Activated CD4-positive, alpha-beta memory T cell treated with anti-CD3 and anti-CD28 coated beads for 36 hours (primary cell): ENCODE data around the gene STX4. TPM values are rescaled to one million over a fixed set of nuclear protein-coding genes. Genes with fewer than 3 reads are reported as not detected.

ENCODE experiments used
- CTCF ChIA-PET: fragments of 350-600 bp; sonication (Branson Sonifier 250); formaldehyde crosslinking; loops from one replicate; lab custom pipeline; 2021; ENCODE audit warnings: antibody characterized with exemption, inconsistent platforms; lab: Charles Lee
- POLR2A ChIA-PET: fragments of 350-600 bp; sonication (Branson Sonifier 250); formaldehyde crosslinking; loops from one replicate; lab custom pipeline; 2021; ENCODE audit warnings: antibody characterized with exemption; lab: Charles Lee
- DNase-seq: peaks from one replicate; pipeline ENCODE4 v3.0.0-alpha.2; 2020
- H3K27ac Mint-ChIP-seq: one replicate; pipeline ENCODE4 v1.8.0; 2021; ENCODE audit warnings: mixed read lengths
- H3K27me3 Mint-ChIP-seq: one replicate; pipeline ENCODE4 v1.8.0; 2021; ENCODE audit warnings: mixed read lengths
- H3K36me3 Mint-ChIP-seq: one replicate; pipeline ENCODE4 v1.8.0; 2021; ENCODE audit warnings: mixed read lengths
- H3K4me1 Mint-ChIP-seq: one replicate; pipeline ENCODE4 v1.8.0; 2021; ENCODE audit warnings: low read depth, mixed read lengths
- H3K4me3 Mint-ChIP-seq: one replicate; pipeline ENCODE4 v1.8.0; 2021; ENCODE audit warnings: mild to moderate bottlenecking, mixed read lengths
- H3K9me3 Mint-ChIP-seq: one replicate; pipeline ENCODE4 v1.8.0; 2021; ENCODE audit warnings: mixed read lengths
- intact Hi-C: fragments of 100-400 bp; cut with micrococcal nuclease; formaldehyde crosslinking; loops from one replicate; pipeline ENCODE4 v1.15.1; 2023
- total RNA-seq, 2 experiments: library from RNA; stranded (reverse); gene quantifications; one replicate each; pipeline ENCODE4 v1.2.3, GENCODE V29; 2021

Gene STX4
- total RNA-seq, result 10 to 100 TPM; 46.7 to 46.8 TPM

GRCh38 chr16:31032736-31033708 is at the start of gene STX4:
STX4 (plus strand) TSS chr16:31033558; CDS start chr16:31033806, 248 bp downstream.
- DNase-seq, result peak; percentile 99
- intact Hi-C loops, result loop anchor here (1.0 to 5.0 kb wide), 5 partner anchors 36 to 286 kb away; partner anchors contain the start of genes BCKDK, PHKG2, ZNF646 and ZNF668
- CTCF ChIA-PET, result interaction anchor here (1.0 to 1.6 kb wide), 3 partner anchors 48 to 110 kb away, joined by 3 to 7 read pairs (median 3); partner anchors contain the start of gene HSD3B7
- no peaks in the 10 kb centered on the region for H3K9me3 Mint-ChIP-seq
- H3K27ac Mint-ChIP-seq, result peak within 1 kb of the TSS; percentile 93
- peak within 1 kb of the TSS; percentile 95 for H3K4me3 Mint-ChIP-seq
- POLR2A ChIA-PET, result interaction anchor here (1.0 kb wide), 1 partner anchor 41 kb away, joined by 5 read pairs; the partner anchor contains the start of genes ZNF646 and ZNF668
- peaks cover 16% of the 10 kb centered on the region for H3K4me1 Mint-ChIP-seq
- H3K36me3 Mint-ChIP-seq, result peaks cover 9% of the 10 kb centered on the region
- H3K27me3 Mint-ChIP-seq, result no peaks in the 10 kb centered on the region

- Mint-ChIP-seq H3K9me3 (no peaks in the 10 kb centered on the region), H3K27ac (no peak overlapping the region), H3K4me1 (no peaks in the 10 kb centered on the region), H3K4me3 (no peak overlapping the region), H3K27me3 (no peaks in the 10 kb centered on the region), H3K36me3 (peaks cover 11% of the 10 kb centered on the region)
- intact Hi-C loops, result loop anchor here (2.0 to 10.0 kb wide), 2 partner anchors 111 to 461 kb away; partner anchors contain the start of genes VKORC1 and ZNF843
- DNase-seq, result no peak
- POLR2A ChIA-PET, result no interaction called here
- CTCF ChIA-PET, result interaction anchor here (0.7 to 3.8 kb wide), 31 partner anchors 8 to 884 kb away, joined by 3 to 37 read pairs (median 5); partner anchors contain the start of genes KAT8, STX4, VKORC1 and ZNF646
These were observed 49.3 kb upstream of the STX4 start for GRCh38 chr16:30983898-30984610.

- Mint-ChIP-seq H3K27me3 (no peaks in the 10 kb centered on the region), H3K9me3 (no peaks in the 10 kb centered on the region), H3K4me1 (no peaks in the 10 kb centered on the region), H3K36me3 (peaks cover 11% of the 10 kb centered on the region), H3K27ac (no peak within 1 kb of the TSS), H3K4me3 (no peak within 1 kb of the TSS)
- peak; percentile 88 for DNase-seq
- ChIA-PET CTCF (interaction anchor here (0.7 to 3.8 kb wide), 33 partner anchors 8 to 883 kb away, joined by 3 to 37 read pairs (median 5); partner anchors contain the start of genes KAT8, STX4, VKORC1 and ZNF646), POLR2A (no interaction called here)
- intact Hi-C loops, result loop anchor here (2.0 to 10.0 kb wide), 2 partner anchors 110 to 460 kb away; partner anchors contain the start of genes VKORC1 and ZNF843
These were observed 48.5 kb upstream of the STX4 start, which contains the start of gene HSD3B7 for GRCh38 chr16:30984669-30985400. HSD3B7 (plus strand) TSS chr16:30985207; CDS start chr16:30985659, 452 bp downstream.

DNA sequence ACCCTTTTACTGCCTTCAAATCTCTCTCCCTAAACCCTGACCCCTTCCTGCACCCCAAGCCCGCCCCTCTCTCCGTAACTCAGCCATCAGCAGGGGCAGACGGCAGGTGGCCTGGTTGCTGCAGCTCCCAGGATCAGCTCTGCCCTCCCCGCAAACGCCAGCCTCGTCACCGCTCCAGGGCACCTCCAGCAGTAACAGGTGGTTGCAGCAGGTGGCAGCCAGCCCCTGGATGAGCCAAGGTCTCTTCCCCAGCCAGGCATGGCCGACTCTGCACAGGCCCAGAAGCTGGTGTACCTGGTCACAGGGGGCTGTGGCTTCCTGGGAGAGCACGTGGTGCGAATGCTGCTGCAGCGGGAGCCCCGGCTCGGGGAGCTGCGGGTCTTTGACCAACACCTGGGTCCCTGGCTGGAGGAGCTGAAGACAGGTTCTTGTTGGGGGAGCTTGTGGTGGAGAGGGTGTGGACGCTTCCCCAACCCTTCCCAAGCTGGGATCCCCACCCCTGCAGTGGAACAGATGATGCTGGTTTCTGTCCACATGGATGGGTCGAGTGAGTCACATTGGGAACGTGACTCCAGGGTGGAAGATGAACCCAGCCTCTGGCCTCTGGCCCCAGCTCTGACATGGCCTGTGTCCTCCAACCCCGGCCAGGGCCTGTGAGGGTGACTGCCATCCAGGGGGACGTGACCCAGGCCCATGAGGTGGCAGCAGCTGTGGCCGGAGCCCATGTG is 47.8 kb upstream of the STX4 start:
- peak; percentile 24 for DNase-seq
- Mint-ChIP-seq H3K36me3 (peaks cover 6% of the 10 kb centered on the region), H3K9me3 (no peaks in the 10 kb centered on the region), H3K4me3 (no peak overlapping the region), H3K27ac (no peak overlapping the region), H3K4me1 (no peaks in the 10 kb centered on the region), H3K27me3 (no peaks in the 10 kb centered on the region)
- ChIA-PET POLR2A (no interaction called here), CTCF (interaction anchor here (0.7 to 3.8 kb wide), 25 partner anchors 10 to 882 kb away, joined by 3 to 37 read pairs (median 5); partner anchors contain the start of genes KAT8, STX4, VKORC1 and ZNF646)
- intact Hi-C loops, result loop anchor here (2.0 to 10.0 kb wide), 2 partner anchors 109 to 459 kb away; partner anchors contain the start of genes VKORC1 and ZNF843

- no peaks in the 10 kb centered on the region for H3K9me3 Mint-ChIP-seq
- no peaks in the 10 kb centered on the region for H3K27me3 Mint-ChIP-seq
- peaks cover 4% of the 10 kb centered on the region for H3K36me3 Mint-ChIP-seq
- H3K27ac Mint-ChIP-seq, result no peak overlapping the region
- H3K4me1 Mint-ChIP-seq, result no peaks in the 10 kb centered on the region
- no peak for DNase-seq
- POLR2A ChIA-PET, result no interaction called here
- intact Hi-C loops, result loop anchor here (10.0 kb wide), 1 partner anchor 458 kb away; the partner anchor contains the start of gene ZNF843
- CTCF ChIA-PET, result interaction anchor here (1.2 to 3.8 kb wide), 13 partner anchors 12 to 882 kb away, joined by 3 to 37 read pairs (median 7); partner anchors contain the start of genes VKORC1, ZNF646, ZNF668 and ZNF843
- no peak overlapping the region for H3K4me3 Mint-ChIP-seq
These were observed 47.0 kb upstream of the STX4 start for GRCh38 chr16:30986129-30986991.

GRCh38 chr16:30987581-30988190 is 45.7 kb upstream of the STX4 start:
- intact Hi-C loops, result loop anchor here (10.0 kb wide), 1 partner anchor 457 kb away; the partner anchor contains the start of gene ZNF843
- Mint-ChIP-seq H3K27ac (no peak overlapping the region), H3K36me3 (peaks cover 2% of the 10 kb centered on the region), H3K4me1 (no peaks in the 10 kb centered on the region), H3K4me3 (no peak overlapping the region), H3K27me3 (no peaks in the 10 kb centered on the region), H3K9me3 (no peaks in the 10 kb centered on the region)
- CTCF ChIA-PET, result no interaction called here
- POLR2A ChIA-PET, result no interaction called here
- DNase-seq, result no peak

- CTCF ChIA-PET, result no interaction called here
- Mint-ChIP-seq H3K4me3 (no peak overlapping the region), H3K27me3 (peaks cover under 1% of the 10 kb centered on the region), H3K9me3 (no peaks in the 10 kb centered on the region), H3K4me1 (peaks cover 3% of the 10 kb centered on the region), H3K36me3 (no peaks in the 10 kb centered on the region), H3K27ac (no peak overlapping the region)
- no peak for DNase-seq
- intact Hi-C loops, result loop anchor here (10.0 kb wide), 2 partner anchors 455 to 875 kb away; partner anchors contain the start of gene ZNF843
- POLR2A ChIA-PET, result no interaction called here
These were observed 43.8 kb upstream of the STX4 start for GRCh38 chr16:30989469-30990047.

DNA sequence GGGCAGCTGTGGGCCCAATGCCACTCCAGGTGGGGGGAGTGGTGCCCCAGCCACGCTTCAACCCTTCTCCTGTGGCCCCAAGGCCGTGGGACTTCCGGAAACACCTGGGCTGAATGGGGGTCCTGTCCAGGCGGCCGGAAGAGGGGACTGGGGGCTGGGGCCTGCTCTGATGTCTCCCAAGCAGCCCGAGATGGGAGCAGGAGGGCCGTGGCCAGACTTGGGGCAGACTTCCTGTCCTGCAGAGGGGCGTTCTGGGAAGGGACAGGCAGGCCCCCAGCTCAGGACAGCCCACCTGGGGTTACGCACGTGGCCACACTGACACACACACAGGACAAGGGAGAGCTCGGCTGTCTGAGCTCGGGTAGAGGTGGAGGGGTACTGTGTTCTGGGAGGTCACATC is 43.3 kb upstream of the STX4 start:
- no peaks in the 10 kb centered on the region for H3K9me3 Mint-ChIP-seq
- H3K4me3 Mint-ChIP-seq, result no peak overlapping the region
- intact Hi-C loops, result loop anchor here (10.0 kb wide), 1 partner anchor 875 kb away; no protein-coding TSS in a partner anchor
- no peak for DNase-seq
- peaks cover 5% of the 10 kb centered on the region for H3K4me1 Mint-ChIP-seq
- POLR2A ChIA-PET, result no interaction called here
- peaks cover 1% of the 10 kb centered on the region for H3K27me3 Mint-ChIP-seq
- no peaks in the 10 kb centered on the region for H3K36me3 Mint-ChIP-seq
- CTCF ChIA-PET, result no interaction called here
- no peak overlapping the region for H3K27ac Mint-ChIP-seq

- Mint-ChIP-seq H3K36me3 (no peaks in the 10 kb centered on the region), H3K27ac (no peak overlapping the region), H3K27me3 (peaks cover 1% of the 10 kb centered on the region), H3K9me3 (no peaks in the 10 kb centered on the region), H3K4me3 (no peak overlapping the region), H3K4me1 (peaks cover 5% of the 10 kb centered on the region)
- POLR2A ChIA-PET, result interaction anchor here (0.6 kb wide), 1 partner anchor 107 kb away, joined by 3 read pairs; no protein-coding TSS in a partner anchor
- CTCF ChIA-PET, result no interaction called here
- intact Hi-C loops, result loop anchor here (10.0 kb wide), 1 partner anchor 874 kb away; no protein-coding TSS in a partner anchor
- DNase-seq, result no peak
These were observed 42.3 kb upstream of the STX4 start for GRCh38 chr16:30991052-30991451.
